Mucosa of descending colon (tissue), 3 donors: ENCODE data around the gene NR3C2. TPM values are rescaled to one million over a fixed set of nuclear protein-coding genes. Genes with fewer than 3 reads are reported as not detected.

Source experiments
- ATAC-seq: fragments of 200-7000 bp; cut with Tn5 transposase; one replicate; pipeline ENCODE4 v1.9.1; 2020; ENCODE audit warnings: mild to moderate bottlenecking, moderate library complexity
- DNase-seq, 3 donors: peaks; one replicate each; pipeline ENCODE4 v3.0.0-alpha.2; 2020
- H3K36me3 ChIP-seq: fragments of 200-600 bp; one replicate; pipeline ENCODE4 v1.8.0; 2021; ENCODE audit warnings: low read depth, mild to moderate bottlenecking
- H3K4me1 ChIP-seq: fragments of 200-600 bp; one replicate; pipeline ENCODE4 v1.8.0; 2021; ENCODE audit warnings: low read depth, mild to moderate bottlenecking
- H3K4me3 ChIP-seq: fragments of 200-600 bp; one replicate; pipeline ENCODE4 v1.8.0; 2021; ENCODE audit warnings: mild to moderate bottlenecking
- H3K9me3 ChIP-seq: fragments of 200-600 bp; one replicate; pipeline ENCODE4 v1.8.0; 2021; ENCODE audit warnings: mild to moderate bottlenecking
- CTCF ChIP-seq: fragments of 200-600 bp; IDR thresholded peaks from one replicate; pipeline ENCODE4 v1.8.0; 2022; ENCODE audit warnings: antibody characterized with exemption, mild to moderate bottlenecking
- intact Hi-C, 2 donors: fragments of 100-400 bp; cut with DNase I in 1 of 2; cut with micrococcal nuclease in 1 of 2; formaldehyde crosslinking; loops; one replicate each; pipeline versions ENCODE4 v1.11.0 to v1.11.1; 2022; cut with DNase I, micrococcal nuclease
- total RNA-seq, 3 donors: library from RNA; stranded (reverse); fragmentation: NEBNext Ultra II Directional in 2 of 3; extraction: Animal tissue kit (Norgen Biotek cat#: 25700) in 2 of 3; gene quantifications; one replicate each; pipeline versions ENCODE4 v1.2.1 to v1.2.4, GENCODE V29; 2021 to 2023
- donor health status: DM: no; HTN: no; CAD: no; lungs with moderate emphysema.
- donor health status: DM: no; HTN: no; CAD: no.
- donor health status: DM: no; HTN: yes; CAD: no.

Gene NR3C2
- total RNA-seq, 3 donors from 2014 or later: 86.5 to 205 (median 108) TPM

- Histone ChIP-seq H3K36me3 (no peaks in the 10 kb centered on the region), H3K9me3 (no peaks in the 10 kb centered on the region), H3K4me1 (no peaks in the 10 kb centered on the region), H3K4me3 (no peak overlapping the region)
- DNase-seq (no peak), ATAC-seq (peak; percentile 38)
- no peak for TF ChIP-seq CTCF
- intact Hi-C loops: no loop called here
These were observed 51.9 kb downstream of the NR3C2 start for GRCh38 chr4:148390311-148390710.

- intact Hi-C loops: no loop called here
These were observed 61.9 kb downstream of the NR3C2 start for GRCh38 chr4:148380291-148380690.

GRCh38 chr4:148376151-148376550 lies 66.1 kb downstream of the NR3C2 start:
- Histone ChIP-seq H3K4me3 (no peak overlapping the region), H3K9me3 (no peaks in the 10 kb centered on the region), H3K4me1 (peaks cover 17% of the 10 kb centered on the region), H3K36me3 (no peaks in the 10 kb centered on the region)
- peak in 1 of 3 donors; percentile 84 for DNase-seq
- intact Hi-C loops: no loop called here
- peak; percentile 93 for ATAC-seq
- TF ChIP-seq CTCF: no peak

More at GRCh38 chr4:148380291-148380690, 61.9 kb downstream of the NR3C2 start:
- TF ChIP-seq CTCF: no peak
- Histone ChIP-seq H3K36me3 (no peaks in the 10 kb centered on the region), H3K9me3 (no peaks in the 10 kb centered on the region), H3K4me1 (peaks cover 17% of the 10 kb centered on the region), H3K4me3 (no peak overlapping the region)
- DNase-seq (no peak), ATAC-seq (no peak)

DNA sequence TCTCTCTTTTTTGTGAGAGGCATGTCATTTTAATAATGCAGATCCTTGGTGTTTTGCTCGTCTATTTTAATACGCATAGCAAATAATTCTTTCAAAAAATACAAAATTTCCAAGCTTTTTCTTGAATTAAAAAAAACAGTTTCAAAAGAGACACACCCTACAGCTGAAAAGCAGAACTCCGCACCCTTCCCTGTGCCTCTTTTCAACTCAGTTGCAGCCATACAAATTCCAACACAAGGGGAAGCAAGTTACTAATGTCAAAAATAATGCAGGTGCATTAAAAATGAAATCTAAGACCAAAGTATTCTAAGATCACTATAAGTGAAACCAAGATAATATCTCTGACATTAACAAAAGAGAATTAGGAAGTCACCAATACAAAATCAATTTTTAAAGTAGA lies 66.6 kb downstream of the NR3C2 start:
- no peaks in the 10 kb centered on the region for H3K36me3 ChIP-seq
- no peak for TF ChIP-seq CTCF
- H3K9me3 ChIP-seq: no peaks in the 10 kb centered on the region
- intact Hi-C loops: no loop called here
- H3K4me1 ChIP-seq: peaks cover 17% of the 10 kb centered on the region
- ATAC-seq (no peak), DNase-seq (no peak)
- no peak overlapping the region for H3K4me3 ChIP-seq

DNA sequence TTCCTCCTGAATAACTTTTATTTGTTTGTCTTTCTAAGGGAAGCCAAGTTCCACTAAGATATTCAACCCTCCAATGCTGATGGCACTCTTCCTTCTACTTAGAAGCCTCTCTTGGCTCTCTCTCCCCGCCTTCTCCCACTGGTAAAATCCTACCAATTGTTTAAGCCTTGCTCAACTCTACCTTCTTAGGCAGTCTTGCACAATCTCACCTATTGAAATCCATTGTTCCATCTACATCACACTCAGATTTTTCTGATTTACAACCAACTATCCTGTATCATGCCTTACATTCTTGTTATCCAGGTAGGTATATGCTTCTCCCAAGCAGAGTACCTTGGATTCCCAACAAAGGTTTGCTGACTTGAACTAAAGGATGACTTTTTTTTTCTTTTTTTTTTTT lies 69.1 kb downstream of the NR3C2 start:
- H3K4me3 ChIP-seq: no peak overlapping the region

More for the DNA sequence above, 69.1 kb downstream of the NR3C2 start:
- no peak for TF ChIP-seq CTCF
- ATAC-seq (no peak), DNase-seq (no peak)
- no peaks in the 10 kb centered on the region for H3K36me3 ChIP-seq
- H3K9me3 ChIP-seq: no peaks in the 10 kb centered on the region
- intact Hi-C loops: no loop called here
- peaks cover 17% of the 10 kb centered on the region for H3K4me1 ChIP-seq
